ENCODE data around the gene OR2F1.

OR2F1 gene

GRCh38 chr7:143958781-143959180 is 4.1 kb downstream of the OR2F1 start:
- H3K4me3 ChIP-seq (ENCODE audit: low read length): no peak overlapping the region
- H3K9me3 ChIP-seq (ENCODE audit: insufficient read depth, low read depth, low read length): no peaks in the 10 kb centered on the region
- no peaks in the 10 kb centered on the region for H3K27me3 ChIP-seq (ENCODE audit: insufficient read depth, low read length)
- H3K9ac ChIP-seq (ENCODE audit: low read depth, low read length): no peak overlapping the region
- no peaks in the 10 kb centered on the region for H3K36me3 ChIP-seq (ENCODE audit: insufficient read depth, low read length)
- H3K4me1 ChIP-seq (ENCODE audit: insufficient read depth, low read length): peaks cover 8% of the 10 kb centered on the region; the same call in 1 of the 2 replicates
- H3K27ac ChIP-seq (ENCODE audit: low read depth, low read length): no peak overlapping the region
- no CpG with 5 or more reads among the region's 3 CpGs for WGBS

GRCh38 chr7:143960813-143961610 is 6.4 kb downstream of the OR2F1 start:
- H3K4me1 ChIP-seq (ENCODE audit: insufficient read depth, low read length): peaks cover 8% of the 10 kb centered on the region; the same call in 1 of the 2 replicates
- H3K9me3 ChIP-seq (ENCODE audit: insufficient read depth, low read depth, low read length): no peaks in the 10 kb centered on the region
- WGBS: 90% methylated on average over 4 of the region's 5 CpGs
- no peak overlapping the region for H3K4me3 ChIP-seq (ENCODE audit: low read length)
- H3K27ac ChIP-seq (ENCODE audit: low read depth, low read length): no peak overlapping the region
- H3K9ac ChIP-seq (ENCODE audit: low read depth, low read length): no peak overlapping the region
- no peaks in the 10 kb centered on the region for H3K36me3 ChIP-seq (ENCODE audit: insufficient read depth, low read length)
- H3K27me3 ChIP-seq (ENCODE audit: insufficient read depth, low read length): no peaks in the 10 kb centered on the region

GRCh38 chr7:143965280-143965679 is 10.6 kb downstream of the OR2F1 start:
- no peak overlapping the region for H3K27ac ChIP-seq (ENCODE audit: low read depth, low read length)
- WGBS: 88% methylated on average over 2 of the region's 2 CpGs

GRCh38 chr7:143967398-143967797 is 12.8 kb downstream of the OR2F1 start:
- H3K4me3 ChIP-seq (ENCODE audit: low read length): no peak overlapping the region
- WGBS: 75% methylated on average over 1 of the region's 4 CpGs
- no peaks in the 10 kb centered on the region for H3K27me3 ChIP-seq (ENCODE audit: insufficient read depth, low read length)
- no peak overlapping the region for H3K9ac ChIP-seq (ENCODE audit: low read depth, low read length)
- H3K36me3 ChIP-seq (ENCODE audit: insufficient read depth, low read length): no peaks in the 10 kb centered on the region
- peaks cover 3% of the 10 kb centered on the region; the same call in 1 of the 2 replicates for H3K9me3 ChIP-seq (ENCODE audit: insufficient read depth, low read depth, low read length)
- no peak overlapping the region for H3K27ac ChIP-seq (ENCODE audit: low read depth, low read length)
- no peaks in the 10 kb centered on the region for H3K4me1 ChIP-seq (ENCODE audit: insufficient read depth, low read length)

More at GRCh38 chr7:143965280-143965679, 10.6 kb downstream of the OR2F1 start:
- Histone ChIP-seq H3K9me3 (ENCODE audit: insufficient read depth, low read depth, low read length) (no peaks in the 10 kb centered on the region), H3K36me3 (ENCODE audit: insufficient read depth, low read length) (no peaks in the 10 kb centered on the region), H3K4me1 (ENCODE audit: insufficient read depth, low read length) (no peaks in the 10 kb centered on the region), H3K4me3 (ENCODE audit: low read length) (no peak overlapping the region), H3K9ac (ENCODE audit: low read depth, low read length) (no peak overlapping the region), H3K27me3 (ENCODE audit: insufficient read depth, low read length) (no peaks in the 10 kb centered on the region)

DNA sequence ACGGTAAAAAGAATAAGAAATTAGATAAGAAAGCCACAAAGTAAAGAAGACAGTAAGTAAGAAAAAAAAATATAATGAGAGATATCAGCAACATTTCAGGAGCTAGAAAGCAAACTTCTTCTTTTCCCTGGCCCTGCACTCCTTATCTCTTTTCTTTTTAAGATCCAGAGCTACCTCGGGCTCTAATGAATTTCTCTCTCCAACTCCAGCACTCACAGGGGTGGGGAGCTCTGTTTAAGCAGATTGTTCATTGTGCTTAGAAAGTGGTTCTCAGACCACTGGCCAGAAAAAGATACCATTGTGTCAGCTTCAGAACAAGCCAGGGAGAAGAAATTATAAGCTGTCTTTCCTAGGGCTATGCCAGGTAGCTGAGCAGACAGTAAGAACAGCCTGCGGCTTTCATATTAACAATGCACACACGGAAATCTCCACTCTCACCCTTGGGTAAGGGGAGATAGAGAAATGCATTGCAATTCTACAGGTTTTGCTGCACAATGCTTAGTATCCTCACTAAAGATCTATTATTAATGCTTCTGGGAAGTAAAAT is 19.3 kb downstream of the OR2F1 start:
- Histone ChIP-seq H3K27me3 (ENCODE audit: insufficient read depth, low read length) (no peaks in the 10 kb centered on the region), H3K27ac (ENCODE audit: low read depth, low read length) (no peak overlapping the region), H3K36me3 (ENCODE audit: insufficient read depth, low read length) (no peaks in the 10 kb centered on the region), H3K4me1 (ENCODE audit: insufficient read depth, low read length) (no peaks in the 10 kb centered on the region), H3K9me3 (ENCODE audit: insufficient read depth, low read depth, low read length) (peaks cover 3% of the 10 kb centered on the region; the same call in 1 of the 2 replicates), H3K9ac (ENCODE audit: low read depth, low read length) (no peak overlapping the region), H3K4me3 (ENCODE audit: low read length) (no peak overlapping the region)
- WGBS: 100% methylated on average over 2 of the region's 4 CpGs

DNA sequence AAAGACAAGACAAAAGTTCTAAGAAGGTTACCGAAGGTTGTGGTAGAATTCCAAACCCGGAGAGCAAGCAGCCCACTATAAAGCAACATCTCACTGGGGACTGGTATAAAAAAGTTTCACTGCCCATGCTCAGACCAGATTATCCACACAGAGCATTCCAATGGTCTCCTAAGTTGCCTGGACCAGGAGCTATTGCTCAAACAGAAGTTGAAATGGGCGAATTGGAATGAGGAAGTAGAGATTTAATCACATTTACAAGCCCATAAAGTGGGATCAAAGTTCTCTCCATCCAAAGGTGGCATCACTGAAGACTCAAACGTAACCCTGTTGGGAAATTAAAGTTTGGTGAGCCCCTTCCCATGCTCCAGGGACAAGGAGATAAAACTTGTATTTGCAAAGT is 19.8 kb downstream of the OR2F1 start:
- no peak overlapping the region for H3K4me3 ChIP-seq (ENCODE audit: low read length)
- H3K27me3 ChIP-seq (ENCODE audit: insufficient read depth, low read length): no peaks in the 10 kb centered on the region
- WGBS: 95% methylated on average over 4 of the region's 4 CpGs
- peaks cover 3% of the 10 kb centered on the region; the same call in 1 of the 2 replicates for H3K9me3 ChIP-seq (ENCODE audit: insufficient read depth, low read depth, low read length)
- H3K4me1 ChIP-seq (ENCODE audit: insufficient read depth, low read length): no peaks in the 10 kb centered on the region
- H3K27ac ChIP-seq (ENCODE audit: low read depth, low read length): no peak overlapping the region
- no peak overlapping the region for H3K9ac ChIP-seq (ENCODE audit: low read depth, low read length)
- no peaks in the 10 kb centered on the region for H3K36me3 ChIP-seq (ENCODE audit: insufficient read depth, low read length)

DNA sequence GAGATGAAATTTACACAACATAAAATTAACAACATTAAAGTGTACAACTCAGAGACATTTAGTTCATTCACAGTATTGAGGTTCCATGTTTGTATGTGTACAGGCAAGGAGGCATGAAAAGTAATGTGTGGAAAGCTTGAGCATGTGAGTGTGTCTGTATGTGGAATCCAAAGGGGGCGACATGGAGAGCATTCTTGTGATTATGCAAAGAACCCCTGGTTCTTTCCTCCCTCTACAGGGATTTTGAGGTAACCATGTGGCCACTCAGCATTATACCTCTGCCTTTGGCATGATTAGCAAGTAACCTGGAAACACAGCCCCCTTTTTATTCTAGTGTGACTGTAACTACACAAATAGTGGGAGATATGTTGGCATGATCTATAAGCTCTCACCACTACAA is 21.0 kb downstream of the OR2F1 start:
- Histone ChIP-seq H3K27ac (ENCODE audit: low read depth, low read length) (no peak overlapping the region), H3K36me3 (ENCODE audit: insufficient read depth, low read length) (no peaks in the 10 kb centered on the region), H3K4me1 (ENCODE audit: insufficient read depth, low read length) (no peaks in the 10 kb centered on the region), H3K9ac (ENCODE audit: low read depth, low read length) (no peak overlapping the region), H3K27me3 (ENCODE audit: insufficient read depth, low read length) (no peaks in the 10 kb centered on the region), H3K9me3 (ENCODE audit: insufficient read depth, low read depth, low read length) (peaks cover 3% of the 10 kb centered on the region; the same call in 1 of the 2 replicates), H3K4me3 (ENCODE audit: low read length) (no peak overlapping the region)
- WGBS: 70% methylated on average over 1 of the region's 1 CpG

- Histone ChIP-seq H3K9ac (ENCODE audit: low read depth, low read length) (no peak overlapping the region), H3K27me3 (ENCODE audit: insufficient read depth, low read length) (no peaks in the 10 kb centered on the region), H3K4me1 (ENCODE audit: insufficient read depth, low read length) (no peaks in the 10 kb centered on the region), H3K36me3 (ENCODE audit: insufficient read depth, low read length) (no peaks in the 10 kb centered on the region), H3K9me3 (ENCODE audit: insufficient read depth, low read depth, low read length) (no peaks in the 10 kb centered on the region), H3K4me3 (ENCODE audit: low read length) (no peak overlapping the region), H3K27ac (ENCODE audit: low read depth, low read length) (no peak overlapping the region)
- WGBS: 95% methylated on average over 2 of the region's 2 CpGs
These were observed 23.9 kb downstream of the OR2F1 start for GRCh38 chr7:143978585-143978984.

GRCh38 chr7:143979359-143979758 is 24.7 kb downstream of the OR2F1 start:
- H3K9ac ChIP-seq (ENCODE audit: low read depth, low read length): no peak overlapping the region
- no peaks in the 10 kb centered on the region for H3K4me1 ChIP-seq (ENCODE audit: insufficient read depth, low read length)
- no peaks in the 10 kb centered on the region for H3K9me3 ChIP-seq (ENCODE audit: insufficient read depth, low read depth, low read length)
- no peaks in the 10 kb centered on the region for H3K36me3 ChIP-seq (ENCODE audit: insufficient read depth, low read length)
- no peak overlapping the region for H3K4me3 ChIP-seq (ENCODE audit: low read length)
- WGBS: 93% methylated on average over 1 of the region's 1 CpG
- no peaks in the 10 kb centered on the region for H3K27me3 ChIP-seq (ENCODE audit: insufficient read depth, low read length)
- no peak overlapping the region for H3K27ac ChIP-seq (ENCODE audit: low read depth, low read length)

GRCh38 chr7:143979998-143980397 is 25.4 kb downstream of the OR2F1 start:
- H3K9ac ChIP-seq (ENCODE audit: low read depth, low read length): no peak overlapping the region
- no peaks in the 10 kb centered on the region for H3K27me3 ChIP-seq (ENCODE audit: insufficient read depth, low read length)
- H3K9me3 ChIP-seq (ENCODE audit: insufficient read depth, low read depth, low read length): no peaks in the 10 kb centered on the region
- H3K27ac ChIP-seq (ENCODE audit: low read depth, low read length): no peak overlapping the region
- WGBS: 100% methylated on average over 1 of the region's 2 CpGs
- no peaks in the 10 kb centered on the region for H3K4me1 ChIP-seq (ENCODE audit: insufficient read depth, low read length)
- H3K36me3 ChIP-seq (ENCODE audit: insufficient read depth, low read length): no peaks in the 10 kb centered on the region
- H3K4me3 ChIP-seq (ENCODE audit: low read length): no peak overlapping the region

- no peaks in the 10 kb centered on the region for H3K9me3 ChIP-seq (ENCODE audit: insufficient read depth, low read depth, low read length)
- no peaks in the 10 kb centered on the region for H3K36me3 ChIP-seq (ENCODE audit: insufficient read depth, low read length)
- no peak overlapping the region for H3K9ac ChIP-seq (ENCODE audit: low read depth, low read length)
- no peaks in the 10 kb centered on the region for H3K27me3 ChIP-seq (ENCODE audit: insufficient read depth, low read length)
- WGBS: 96% methylated on average over 9 of the region's 10 CpGs
- no peak overlapping the region for H3K4me3 ChIP-seq (ENCODE audit: low read length)
- no peaks in the 10 kb centered on the region for H3K4me1 ChIP-seq (ENCODE audit: insufficient read depth, low read length)
- H3K27ac ChIP-seq (ENCODE audit: low read depth, low read length): no peak overlapping the region
These were observed 26.3 kb downstream of the OR2F1 start for GRCh38 chr7:143980746-143981510.
